HepG2 (cell line): ENCODE results near the gene AKT3. TPM values are rescaled to one million over a fixed set of nuclear protein-coding genes. Genes with fewer than 3 reads are reported as not detected.

Source experiments
- ATAC-seq: fragments of 200-7000 bp; cut with Tn5 transposase; 3 replicates; pipeline ENCODE4 v1.9.1; 2020; ENCODE audit warnings: mild to moderate bottlenecking, moderate library complexity
- BruUV-seq: library from RNA; stranded (reverse); fragments of 400-500 nt; replicated peaks from 2 replicates; lab custom pipeline; 2021; lab: Mats Ljungman, UMichigan
- CTCF ChIA-PET: fragments of 300-600 bp; formaldehyde crosslinking; extraction: SDS; loops from one replicate; lab custom pipeline; 2021; ENCODE audit warnings: low total read pairs, inconsistent platforms, low intra/inter-chr PET ratio; lab: Yijun Ruan, JAX
- POLR2A ChIA-PET: fragments of 350-600 bp; sonication (Branson Sonifier 250); formaldehyde crosslinking; loops from one replicate; lab custom pipeline; 2020; ENCODE audit warnings: antibody characterized with exemption, inconsistent platforms; lab: Yijun Ruan, JAX
- DNase-seq: peaks from one replicate; pipeline ENCODE4 v3.0.0-alpha.2; 2015; ENCODE audit warnings: low spot score
- FAIRE-seq: peaks from 3 replicates; lab custom pipeline; 2011; peaks lifted over from hg19 to GRCh38; lab: Jason Lieb, UNC
- H2AFZ ChIP-seq: one replicate; pipeline ENCODE4 v1.6.1; 2011; ENCODE audit warnings: low read length, inconsistent platforms
- H3K27ac ChIP-seq: fragments of 300-600 bp; 3 replicates; pipeline ENCODE4 v1.8.0; 2011; ENCODE audit warnings: mixed run types, mild to moderate bottlenecking, mixed read lengths, low read length, inconsistent platforms; ENCODE audit not compliant: insufficient read depth; ENCODE audit errors: extremely low read length
- H3K27me3 ChIP-seq, 2 experiments: fragments of 200-600 bp in 1 of 2; 2 replicates in 1 of 2; 3 replicates in 1 of 2; pipeline versions ENCODE4 v1.6.0 to v1.8.0; 2011; ENCODE audit warnings: low read length in 2 of 2, mild to moderate bottlenecking in 2 of 2, moderate library complexity in 2 of 2, inconsistent platforms in 1 of 2; ENCODE audit not compliant: insufficient read depth in 2 of 2, control insufficient read depth in 1 of 2
- H3K36me3 ChIP-seq, 2 experiments: fragments of 200-600 bp in 1 of 2; replicated peaks in 1 of 2; 2 replicates in 1 of 2; 3 replicates in 1 of 2; pipeline versions ENCODE4 v1.5.1 to v1.8.0; 2011; ENCODE audit warnings: low read length in 2 of 2, inconsistent platforms in 1 of 2; ENCODE audit not compliant: insufficient read depth in 2 of 2, control insufficient read depth in 1 of 2
- H3K4me1 ChIP-seq: 2 replicates; pipeline ENCODE4 v1.5.1; 2012; ENCODE audit warnings: low read length, inconsistent platforms; ENCODE audit not compliant: insufficient read depth
- H3K4me2 ChIP-seq: 2 replicates; pipeline ENCODE4 v1.6.0; 2011; ENCODE audit warnings: low read depth, low read length, inconsistent platforms
- H3K4me3 ChIP-seq, 3 experiments: fragments of 200-600 bp in 1 of 3; sonication (generic), shearing (Covaris generic) in 1 of 3; replicated peaks in 1 of 3; 2 replicates each; pipeline ENCODE4 v1.5.1; 2011 to 2016; ENCODE audit warnings: low read length in 3 of 3, inconsistent platforms in 2 of 3, low read depth in 2 of 3, mild to moderate bottlenecking in 2 of 3, control low read depth in 1 of 3, mixed read lengths in 1 of 3; ENCODE audit not compliant: insufficient read depth in 1 of 3
- H3K79me2 ChIP-seq: one replicate; pipeline ENCODE4 v1.6.1; 2011; ENCODE audit warnings: low read length, inconsistent platforms; ENCODE audit not compliant: insufficient read depth
- H3K9ac ChIP-seq: 2 replicates; pipeline ENCODE4 v1.6.0; 2011; ENCODE audit warnings: mild to moderate bottlenecking, low read depth, low read length, inconsistent platforms; ENCODE audit not compliant: insufficient read depth
- H3K9me3 ChIP-seq: 2 replicates; pipeline ENCODE4 v1.5.1; 2012; ENCODE audit warnings: mild to moderate bottlenecking, low read length
- H4K20me1 ChIP-seq: 2 replicates; pipeline ENCODE4 v1.6.0; 2011; ENCODE audit warnings: inconsistent platforms, mild to moderate bottlenecking, low read length, moderate library complexity; ENCODE audit not compliant: insufficient read depth
- ATAD3A ChIP-seq: sonication (generic); formaldehyde crosslinking; IDR thresholded peaks from 2 replicates; pipeline ENCODE4 v1.4.0; 2020; ENCODE audit warnings: missing genetic modification reagents
- GABPB1 ChIP-seq: IDR thresholded peaks from 2 replicates; pipeline ENCODE4 v1.6.1; 2016; ENCODE audit warnings: mild to moderate bottlenecking, missing genetic modification reagents, moderate library complexity, missing compliant biosample characterization
- HOXA3 ChIP-seq: sonication (generic); formaldehyde crosslinking; IDR thresholded peaks from 2 replicates; pipeline ENCODE4 v1.5.0; 2020; ENCODE audit warnings: missing genetic modification reagents
- NCOA5 ChIP-seq: sonication (generic); formaldehyde crosslinking; IDR thresholded peaks from 2 replicates; pipeline ENCODE4 v1.4.0; 2020; ENCODE audit warnings: missing genetic modification reagents
- RCOR2 ChIP-seq: IDR thresholded peaks from 2 replicates; pipeline ENCODE4 v1.6.1; 2016; ENCODE audit warnings: missing biosample characterization, missing genetic modification reagents
- SMC3 ChIP-seq: IDR thresholded peaks from 2 replicates; pipeline ENCODE4 v1.6.1; 2011; ENCODE audit warnings: low read length, improper control_type of control experiment
- THYN1 ChIP-seq: sonication (generic); formaldehyde crosslinking; IDR thresholded peaks from 2 replicates; pipeline ENCODE4 v1.8.1; 2023; ENCODE audit warnings: low read depth, mild to moderate bottlenecking, moderate library complexity, missing genetic modification reagents, borderline replicate concordance
- ZFY ChIP-seq: sonication (generic); formaldehyde crosslinking; IDR thresholded peaks from 2 replicates; pipeline ENCODE4 v1.4.0; 2020; ENCODE audit warnings: missing genetic modification reagents
- ZNF776 ChIP-seq: sonication (generic); formaldehyde crosslinking; IDR thresholded peaks from 2 replicates; pipeline ENCODE4 v1.4.0; 2020; ENCODE audit warnings: mild to moderate bottlenecking, missing genetic modification reagents
- ZNF792 ChIP-seq: IDR thresholded peaks from 2 replicates; pipeline ENCODE4 v1.6.1; 2016
- WGBS: methylation state at CpG from one replicate; pipeline ENCODE4 v1.1.6; 2017; ENCODE audit warnings: low lambda C conversion rate; 5-methylcytosine and 5-hydroxymethylcytosine counted together
- in situ Hi-C: cut with HindIII; loops from 2 replicates; pipeline ENCODE4 v1.10.0; 2017; ENCODE audit warnings: low pct_unique_long_range_greater_than_20kb; ENCODE audit not compliant: extremely low pct_ligation_motif_present
- intact Hi-C: fragments of 100-400 bp; cut with micrococcal nuclease; formaldehyde crosslinking; loops from one replicate; pipeline ENCODE4 v1.10.0; 2022; ENCODE audit not compliant: unreplicated experiment
- polyA plus RNA-seq, 8 experiments: library from polyadenylated mRNA; depleted of rRNA in 3 of 8; stranded (reverse) in 7 of 8; unstranded in 1 of 8; fragments of >200 nt; fragmentation: Illumina TruSeq in 4 of 8; extraction: Trizol in 4 of 8; gene quantifications; 2 replicates each; pipeline versions ENCODE4 v1.2.1 to v1.2.3, GENCODE V29; 2011 to 2016; ENCODE audit warnings: low read depth in 4 of 8, missing spikeins in 1 of 8, mixed read lengths in 1 of 8; ENCODE audit not compliant: insufficient read depth in 1 of 8
- total RNA-seq, 5 experiments: library from RNA; depleted of rRNA; stranded (reverse); fragments of >200 nt; fragmentation: Illumina TruSeq; extraction: Trizol; gene quantifications; 2 replicates each; pipeline ENCODE4 v1.2.3, GENCODE V29; 2016; ENCODE audit warnings: low read depth in 1 of 5
- TF ChIP-seq, protein P1 (sequence below): sonication (generic); formaldehyde crosslinking; IDR thresholded peaks from 2 replicates; pipeline ENCODE4 v1.4.0; 2020; ENCODE audit warnings: missing genetic modification reagents, low read depth, mild to moderate bottlenecking, borderline replicate concordance
- TF ChIP-seq, protein P2 (sequence below), 2 experiments: sonication (generic) in 1 of 2; formaldehyde crosslinking in 1 of 2; IDR thresholded peaks; 2 replicates each; pipeline versions ENCODE4 v1.6.1 to v1.9.0; 2014 to 2022; ENCODE audit warnings: antibody characterized with exemption in 1 of 2, borderline replicate concordance in 1 of 2, inconsistent platforms in 1 of 2, low read depth in 1 of 2, missing genetic modification reagents in 1 of 2

Gene AKT3
- total and polyA plus RNA-seq, 2 of the 13 experiments (the other 11 are each of a cell fraction or from before 2014, with no cell fraction given), result 0.07 TPM

DNA sequence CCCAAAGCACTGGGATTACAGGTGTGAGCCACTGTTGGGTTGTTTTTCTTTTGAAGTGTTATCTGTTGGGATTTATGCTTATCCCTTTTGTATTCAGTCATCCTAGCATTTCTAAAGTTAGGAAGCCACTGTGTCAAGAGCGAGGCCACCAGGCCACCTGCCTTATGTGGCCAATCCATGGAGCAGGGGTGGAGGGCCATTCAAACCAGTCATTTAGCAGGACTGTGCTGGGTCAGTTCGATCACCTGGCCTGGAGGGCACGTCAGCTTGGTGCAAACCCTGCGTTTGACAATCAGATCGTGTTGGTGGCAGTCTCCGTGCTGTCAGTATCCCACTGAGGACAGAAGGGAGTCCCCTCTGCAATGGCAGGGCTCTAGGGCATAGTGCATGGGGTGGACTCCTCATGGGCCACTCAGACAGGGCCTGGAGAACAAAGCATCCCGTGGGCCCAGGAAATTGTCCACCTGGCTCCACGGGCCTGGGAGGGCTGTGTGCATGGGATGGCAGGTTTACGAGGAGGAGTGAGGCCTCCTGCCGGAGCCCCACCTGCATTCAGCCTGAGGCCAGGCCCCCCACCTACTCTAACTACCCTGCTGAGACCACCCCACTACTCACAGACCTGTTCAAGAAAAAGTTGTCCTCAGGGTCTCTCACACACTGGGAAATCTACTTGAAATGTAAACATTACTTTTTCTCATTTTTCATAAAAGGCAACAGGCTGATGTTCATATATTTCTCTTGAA lies 351.9 kb downstream of the AKT3 start:
- intact Hi-C loops, result no loop called here
- H3K79me2 ChIP-seq, result no peaks in the 10 kb centered on the region
- WGBS, result 93% methylated on average over 3 of the region's 10 CpGs
- H3K4me2 ChIP-seq, result no peak overlapping the region
- H4K20me1 ChIP-seq, result no peaks in the 10 kb centered on the region
- H3K9ac ChIP-seq, result no peak overlapping the region
- FAIRE-seq, result no peak
- no peak overlapping the region for H2AFZ ChIP-seq
- H3K4me3 ChIP-seq, result no peak overlapping the region
- in situ Hi-C loops, result no loop called here
- no peaks in the 10 kb centered on the region for H3K27me3 ChIP-seq
- BruUV-seq, result no TSS peak
- DNase-seq, result no peak
- ATAC-seq, result no peak
- TF ChIP-seq THYN1 (CRISPR knock-in tag), result no peak
- TF ChIP-seq, protein P1, sequence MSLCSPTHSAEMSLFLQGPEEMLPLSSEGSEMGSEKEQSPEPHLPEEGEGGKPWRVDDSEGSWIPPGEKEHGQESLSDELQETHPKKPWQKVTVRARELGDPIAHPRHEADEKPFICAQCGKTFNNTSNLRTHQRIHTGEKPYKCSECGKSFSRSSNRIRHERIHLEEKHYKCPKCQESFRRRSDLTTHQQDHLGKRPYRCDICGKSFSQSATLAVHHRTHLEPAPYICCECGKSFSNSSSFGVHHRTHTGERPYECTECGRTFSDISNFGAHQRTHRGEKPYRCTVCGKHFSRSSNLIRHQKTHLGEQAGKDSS, result no peak
- no peak for TF ChIP-seq RCOR2 (CRISPR knock-in tag)
- TF ChIP-seq ZNF776 (CRISPR knock-in tag), result no peak
- TF ChIP-seq, protein P2, sequence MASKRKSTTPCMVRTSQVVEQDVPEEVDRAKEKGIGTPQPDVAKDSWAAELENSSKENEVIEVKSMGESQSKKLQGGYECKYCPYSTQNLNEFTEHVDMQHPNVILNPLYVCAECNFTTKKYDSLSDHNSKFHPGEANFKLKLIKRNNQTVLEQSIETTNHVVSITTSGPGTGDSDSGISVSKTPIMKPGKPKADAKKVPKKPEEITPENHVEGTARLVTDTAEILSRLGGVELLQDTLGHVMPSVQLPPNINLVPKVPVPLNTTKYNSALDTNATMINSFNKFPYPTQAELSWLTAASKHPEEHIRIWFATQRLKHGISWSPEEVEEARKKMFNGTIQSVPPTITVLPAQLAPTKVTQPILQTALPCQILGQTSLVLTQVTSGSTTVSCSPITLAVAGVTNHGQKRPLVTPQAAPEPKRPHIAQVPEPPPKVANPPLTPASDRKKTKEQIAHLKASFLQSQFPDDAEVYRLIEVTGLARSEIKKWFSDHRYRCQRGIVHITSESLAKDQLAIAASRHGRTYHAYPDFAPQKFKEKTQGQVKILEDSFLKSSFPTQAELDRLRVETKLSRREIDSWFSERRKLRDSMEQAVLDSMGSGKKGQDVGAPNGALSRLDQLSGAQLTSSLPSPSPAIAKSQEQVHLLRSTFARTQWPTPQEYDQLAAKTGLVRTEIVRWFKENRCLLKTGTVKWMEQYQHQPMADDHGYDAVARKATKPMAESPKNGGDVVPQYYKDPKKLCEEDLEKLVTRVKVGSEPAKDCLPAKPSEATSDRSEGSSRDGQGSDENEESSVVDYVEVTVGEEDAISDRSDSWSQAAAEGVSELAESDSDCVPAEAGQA (IDR thresholded peaks at IDR 0.05; ENCODE audit: low read depth), result no peak
- TF ChIP-seq, protein P2 (CRISPR knock-in tag; IDR thresholded peaks at IDR 0.05; ENCODE audit: borderline replicate concordance), result no peak
- no peak for TF ChIP-seq ZNF792 (CRISPR knock-in tag)
- TF ChIP-seq ATAD3A, result no peak
- no peak for TF ChIP-seq ZFY (CRISPR knock-in tag)
- no peak for TF ChIP-seq SMC3
- no peak for TF ChIP-seq NCOA5
- TF ChIP-seq GABPB1, result no peak
- no peak for TF ChIP-seq HOXA3 (CRISPR knock-in tag)
- TF ChIP-seq, all 625 proteins: peak for 0
- Histone ChIP-seq H3K27ac (no peak overlapping the region), H3K9me3 (no peaks in the 10 kb centered on the region), H3K4me1 (no peaks in the 10 kb centered on the region), H3K36me3 (no peaks in the 10 kb centered on the region)
- ChIA-PET CTCF (no interaction called here), POLR2A (no interaction called here)
